Measurements from ENCODE around the gene CACNA2D3. TPM values are rescaled to one million over a fixed set of nuclear protein-coding genes. Genes with fewer than 3 reads are reported as not detected.

Gene CACNA2D3
- total RNA-seq, 2 experiments from 2014 or later: not detected

DNA sequence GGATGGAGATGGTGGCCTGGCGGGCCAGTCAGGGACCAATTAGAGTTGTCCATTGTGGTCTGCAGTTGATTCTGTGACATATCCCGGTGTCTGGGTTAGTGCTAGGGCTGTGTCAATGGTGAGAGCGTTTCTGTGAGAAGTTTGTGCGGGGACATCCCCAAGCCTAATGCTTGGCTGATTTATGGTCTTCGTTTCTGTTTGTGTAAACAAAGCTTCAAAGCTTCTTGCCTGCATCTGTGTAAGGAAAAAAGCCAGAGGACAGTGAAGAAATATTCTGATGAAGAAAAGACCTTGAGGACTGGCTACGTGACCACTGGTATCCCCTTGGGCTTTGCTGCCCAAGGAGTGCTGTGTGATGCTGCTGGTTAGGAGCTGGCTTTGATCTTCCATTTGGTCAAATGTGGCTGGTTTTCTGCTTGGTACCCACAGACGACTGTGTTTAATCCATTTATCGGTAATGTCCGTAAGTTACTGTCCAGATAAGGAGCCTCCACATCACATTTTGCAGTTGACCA lies 880.1 kb downstream of the CACNA2D3 start:
- Mint-ChIP-seq H3K36me3 (no peaks in the 10 kb centered on the region), H3K4me3 (no peak overlapping the region)

DNA sequence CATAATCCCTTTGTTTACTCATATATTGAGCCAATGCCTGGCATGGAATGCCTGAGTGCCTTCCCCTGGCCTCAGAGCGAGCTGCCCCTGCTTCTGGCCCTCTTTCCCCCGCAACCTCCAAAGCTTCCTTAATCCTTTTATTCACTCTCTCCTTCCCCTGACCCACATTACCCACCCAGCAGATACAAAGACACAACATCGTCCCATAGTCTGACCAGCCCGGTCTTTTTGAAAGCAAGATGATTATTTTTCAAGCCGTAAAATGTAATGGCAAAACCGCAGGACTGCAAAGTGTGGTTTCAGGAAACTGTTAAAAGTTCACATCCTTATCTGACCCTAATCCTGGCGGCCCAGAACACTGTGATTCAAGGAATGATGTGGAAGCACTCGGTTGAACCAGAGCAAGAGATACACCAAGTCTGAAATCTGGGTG lies 883.9 kb downstream of the CACNA2D3 start:
- ChIA-PET POLR2A (no interaction called here), CTCF (no interaction called here)
- H3K36me3 Mint-ChIP-seq: no peaks in the 10 kb centered on the region
- no peaks in the 10 kb centered on the region for H3K4me1 Mint-ChIP-seq (ENCODE audit: low read depth)
- no peaks in the 10 kb centered on the region for H3K27me3 Mint-ChIP-seq
- H3K27ac Mint-ChIP-seq: no peak overlapping the region
- no peak overlapping the region for H3K4me3 Mint-ChIP-seq
- intact Hi-C loops (cut with micrococcal nuclease): no loop called here
- no peaks in the 10 kb centered on the region for H3K9me3 Mint-ChIP-seq
- no peak for DNase-seq

More for the DNA sequence above, 880.1 kb downstream of the CACNA2D3 start:
- Mint-ChIP-seq H3K27me3 (no peaks in the 10 kb centered on the region), H3K9me3 (no peaks in the 10 kb centered on the region), H3K4me1 (ENCODE audit: low read depth) (no peaks in the 10 kb centered on the region), H3K27ac (no peak overlapping the region)
- no peak for DNase-seq
- ChIA-PET CTCF (no interaction called here), POLR2A (no interaction called here)
- intact Hi-C loops (cut with micrococcal nuclease): no loop called here

DNA sequence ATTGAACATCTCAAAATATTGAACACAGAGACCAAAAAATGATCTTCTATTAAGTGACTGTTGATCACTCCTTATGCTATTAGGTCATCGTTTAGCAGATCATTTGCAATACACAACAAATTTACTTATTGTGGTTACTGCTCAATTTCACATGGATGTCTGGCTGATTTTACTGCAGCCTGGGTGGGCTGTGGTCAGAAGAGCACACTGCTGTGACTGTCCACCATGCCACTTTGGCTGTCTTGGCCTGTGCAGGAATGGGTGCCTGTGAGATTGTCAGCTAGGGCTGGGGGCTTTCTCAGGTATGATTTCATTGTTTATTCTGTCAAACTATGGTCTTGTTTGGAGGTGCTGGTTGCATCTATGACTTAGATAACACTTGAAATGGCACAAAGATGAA lies 885.6 kb downstream of the CACNA2D3 start:
- ChIA-PET POLR2A (no interaction called here), CTCF (no interaction called here)
- H3K27me3 Mint-ChIP-seq: no peaks in the 10 kb centered on the region
- intact Hi-C loops (cut with micrococcal nuclease): no loop called here
- H3K4me1 Mint-ChIP-seq (ENCODE audit: low read depth): no peaks in the 10 kb centered on the region
- no peaks in the 10 kb centered on the region for H3K36me3 Mint-ChIP-seq
- H3K9me3 Mint-ChIP-seq: no peaks in the 10 kb centered on the region
- DNase-seq: no peak
- H3K4me3 Mint-ChIP-seq: no peak overlapping the region
- H3K27ac Mint-ChIP-seq: no peak overlapping the region

DNA sequence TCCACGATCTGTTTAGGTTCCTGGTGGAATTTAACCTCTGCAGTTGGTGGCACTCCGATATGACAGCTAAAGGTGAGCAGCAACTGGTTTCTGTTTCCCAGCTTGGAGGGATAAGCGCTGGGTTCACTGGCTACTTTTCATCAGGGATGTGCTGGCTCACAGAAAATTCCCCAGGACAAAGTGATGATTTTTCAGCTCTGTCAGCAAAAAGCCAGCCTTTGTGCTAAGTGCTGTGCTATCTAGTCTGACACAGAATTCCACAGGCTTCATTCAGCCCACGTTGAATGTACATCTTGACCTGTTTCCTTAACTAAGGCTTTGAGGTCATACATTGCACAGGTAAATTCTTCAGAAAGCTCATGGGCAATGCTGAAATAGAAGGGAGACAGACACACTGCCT lies 887.0 kb downstream of the CACNA2D3 start:
- no peaks in the 10 kb centered on the region for H3K27me3 Mint-ChIP-seq
- intact Hi-C loops (cut with micrococcal nuclease): no loop called here
- no peaks in the 10 kb centered on the region for H3K9me3 Mint-ChIP-seq
- no peaks in the 10 kb centered on the region for H3K36me3 Mint-ChIP-seq
- H3K4me3 Mint-ChIP-seq: no peak overlapping the region
- ChIA-PET CTCF (no interaction called here), POLR2A (no interaction called here)
- no peak for DNase-seq
- no peak overlapping the region for H3K27ac Mint-ChIP-seq
- H3K4me1 Mint-ChIP-seq (ENCODE audit: low read depth): no peaks in the 10 kb centered on the region

DNA sequence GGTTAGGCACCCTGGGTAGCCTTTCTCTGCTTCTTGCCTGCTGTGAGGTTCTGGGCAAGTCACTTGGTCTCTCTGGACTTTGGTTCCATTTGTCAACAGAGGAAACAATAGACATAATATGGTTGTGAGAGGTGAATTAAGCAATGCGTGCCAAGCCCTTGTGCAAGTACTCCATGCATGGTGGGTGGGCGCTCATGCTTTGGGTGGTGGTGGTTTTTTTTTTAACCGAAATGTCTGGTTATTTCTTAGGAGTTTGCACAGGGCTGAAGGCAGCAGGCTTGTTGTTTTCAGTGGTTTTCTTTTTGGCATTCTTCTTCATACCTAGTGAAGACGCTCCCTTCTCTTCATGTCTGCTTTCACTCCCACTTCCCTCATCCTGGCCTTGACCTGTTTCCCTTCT lies 889.7 kb downstream of the CACNA2D3 start:
- Mint-ChIP-seq H3K27me3 (no peaks in the 10 kb centered on the region), H3K4me3 (no peak overlapping the region), H3K27ac (no peak overlapping the region), H3K36me3 (no peaks in the 10 kb centered on the region), H3K9me3 (no peaks in the 10 kb centered on the region), H3K4me1 (ENCODE audit: low read depth) (no peaks in the 10 kb centered on the region)
- ChIA-PET POLR2A (no interaction called here), CTCF (no interaction called here)
- intact Hi-C loops (cut with micrococcal nuclease): no loop called here
- no peak for DNase-seq

DNA sequence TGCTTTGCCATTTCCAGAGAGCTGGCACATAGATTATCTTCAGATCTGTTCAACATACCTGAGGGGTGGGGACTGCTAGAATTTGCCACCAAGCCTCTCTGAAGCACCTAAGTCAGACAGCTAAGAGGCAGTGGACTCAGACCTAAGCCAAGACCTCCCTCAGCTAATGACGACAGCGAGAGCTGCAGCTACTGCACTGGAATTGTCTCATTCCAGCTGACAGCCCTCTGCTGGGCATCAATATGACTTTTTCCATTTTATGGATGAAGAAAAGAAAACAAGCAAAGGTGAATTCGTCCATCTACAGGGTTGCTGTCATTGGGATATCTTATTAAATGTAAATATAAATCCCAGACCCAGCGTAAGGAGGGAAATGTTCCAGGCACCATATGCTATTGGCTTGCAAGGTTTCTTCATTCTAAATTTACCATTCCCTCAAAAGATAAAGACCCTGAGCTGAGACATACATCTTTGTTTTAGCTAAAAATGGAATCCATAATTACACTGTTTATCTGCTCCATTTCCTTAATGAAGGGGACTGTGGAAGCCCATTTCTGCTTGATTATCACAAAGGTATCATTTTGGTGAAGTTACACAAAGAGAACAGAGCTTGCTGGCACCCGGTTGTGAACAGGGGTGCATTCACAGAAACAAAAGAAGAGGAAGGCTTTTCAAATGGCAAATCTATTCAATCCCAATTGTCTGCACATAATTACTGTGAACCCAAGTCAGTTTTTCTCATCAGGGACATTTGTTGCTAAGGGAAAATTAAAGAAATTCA lies 891.0 kb downstream of the CACNA2D3 start:
- intact Hi-C loops (cut with micrococcal nuclease): no loop called here
- Mint-ChIP-seq H3K4me1 (ENCODE audit: low read depth) (no peaks in the 10 kb centered on the region), H3K4me3 (no peak overlapping the region), H3K36me3 (no peaks in the 10 kb centered on the region), H3K27me3 (no peaks in the 10 kb centered on the region), H3K9me3 (no peaks in the 10 kb centered on the region), H3K27ac (no peak overlapping the region)
- ChIA-PET POLR2A (no interaction called here), CTCF (no interaction called here)
- DNase-seq: no peak

DNA sequence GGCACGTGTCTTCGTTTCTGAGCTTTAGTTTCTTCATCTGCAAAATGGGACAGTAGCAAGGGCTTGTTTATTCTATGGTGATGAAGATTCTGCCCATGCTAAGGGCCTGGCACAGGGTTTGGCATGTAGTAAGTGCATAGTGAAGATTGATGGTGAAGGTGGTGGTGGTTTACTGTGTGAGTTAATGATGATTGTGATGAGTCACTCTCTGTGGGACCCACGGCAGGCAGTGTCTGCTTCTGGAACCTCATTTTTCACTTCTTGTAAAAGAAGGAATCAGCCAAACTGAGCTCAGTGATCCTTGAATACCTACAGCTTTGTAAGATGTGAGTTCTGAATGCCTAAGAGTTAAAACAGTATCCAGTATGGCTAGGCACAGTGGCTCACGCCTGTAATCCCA lies 891.7 kb downstream of the CACNA2D3 start:
- intact Hi-C loops (cut with micrococcal nuclease): no loop called here
- Mint-ChIP-seq H3K36me3 (no peaks in the 10 kb centered on the region), H3K4me3 (no peak overlapping the region), H3K27me3 (no peaks in the 10 kb centered on the region), H3K9me3 (no peaks in the 10 kb centered on the region), H3K27ac (no peak overlapping the region), H3K4me1 (ENCODE audit: low read depth) (no peaks in the 10 kb centered on the region)
- DNase-seq: no peak
- CTCF ChIA-PET: no interaction called here
- POLR2A ChIA-PET: no interaction called here

DNA sequence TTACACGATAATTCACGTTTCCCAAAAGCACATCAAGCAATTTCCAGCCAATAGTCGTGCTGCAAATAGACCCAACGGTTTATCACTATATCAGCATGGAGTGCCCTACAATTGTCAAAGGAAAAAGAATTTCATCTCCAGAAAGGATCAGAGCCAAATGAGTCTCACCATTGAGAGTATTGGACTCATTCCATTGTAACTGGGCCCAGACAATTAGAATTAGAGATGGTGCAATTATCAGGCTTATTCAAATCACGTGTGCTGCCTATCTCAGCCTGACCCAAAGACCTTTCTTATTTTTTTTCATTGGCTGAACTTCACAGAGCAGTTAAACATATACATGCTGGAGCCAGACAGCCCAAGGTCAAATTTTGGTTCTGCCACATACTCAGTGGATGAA lies 892.6 kb downstream of the CACNA2D3 start:
- DNase-seq: no peak
- no peaks in the 10 kb centered on the region for H3K4me1 Mint-ChIP-seq (ENCODE audit: low read depth)
- ChIA-PET CTCF (no interaction called here), POLR2A (no interaction called here)
- no peaks in the 10 kb centered on the region for H3K27me3 Mint-ChIP-seq
- H3K9me3 Mint-ChIP-seq: no peaks in the 10 kb centered on the region
- no peaks in the 10 kb centered on the region for H3K36me3 Mint-ChIP-seq
- H3K4me3 Mint-ChIP-seq: no peak overlapping the region
- intact Hi-C loops (cut with micrococcal nuclease): no loop called here
- H3K27ac Mint-ChIP-seq: no peak overlapping the region

DNA sequence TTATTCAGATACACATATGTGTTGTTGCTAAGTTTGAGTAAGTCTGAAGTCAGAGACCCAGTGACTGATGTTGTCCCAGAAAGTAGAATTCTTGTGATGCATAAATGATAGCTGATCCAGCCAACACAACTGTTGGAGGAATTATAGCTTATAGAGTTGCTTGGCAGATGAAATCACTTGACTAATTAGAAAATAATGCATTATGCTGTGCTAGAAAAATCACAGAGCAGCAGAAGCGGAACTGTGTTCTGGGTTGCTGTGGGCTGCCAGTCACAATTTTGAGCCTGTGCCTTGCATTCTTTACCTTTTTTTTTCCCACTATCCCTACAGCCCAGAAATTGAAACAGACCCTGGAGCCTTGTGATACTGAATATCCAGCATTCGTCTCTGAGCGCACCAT lies 895.5 kb downstream of the CACNA2D3 start:
- Mint-ChIP-seq H3K4me1 (ENCODE audit: low read depth) (no peaks in the 10 kb centered on the region), H3K4me3 (no peak overlapping the region), H3K9me3 (peaks cover 2% of the 10 kb centered on the region), H3K27me3 (no peaks in the 10 kb centered on the region), H3K36me3 (no peaks in the 10 kb centered on the region), H3K27ac (no peak overlapping the region)
- ChIA-PET POLR2A (no interaction called here), CTCF (no interaction called here)
- no peak for DNase-seq
- intact Hi-C loops (cut with micrococcal nuclease): no loop called here

DNA sequence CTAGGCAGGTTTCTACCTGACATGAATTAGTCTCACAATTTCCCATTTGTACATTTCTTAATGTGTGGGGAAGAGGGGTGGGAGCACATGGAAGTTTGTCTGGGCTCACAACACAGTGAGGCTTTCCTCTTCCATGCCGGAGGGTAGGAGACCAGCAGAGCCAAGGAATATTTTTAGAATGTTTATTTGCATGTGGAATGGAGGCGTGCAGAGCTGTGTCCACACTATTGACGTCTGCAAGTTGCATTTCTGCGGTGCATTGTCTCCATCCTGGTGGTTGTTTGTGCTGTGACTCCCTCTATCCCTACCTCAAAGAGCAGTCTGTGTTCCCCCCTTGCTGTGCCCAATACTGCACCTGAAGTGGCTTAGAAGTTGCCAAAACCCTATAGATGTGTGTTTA lies 908.6 kb downstream of the CACNA2D3 start:
- Mint-ChIP-seq H3K27ac (no peak overlapping the region), H3K4me3 (no peak overlapping the region), H3K27me3 (no peaks in the 10 kb centered on the region), H3K9me3 (peaks cover 5% of the 10 kb centered on the region), H3K4me1 (ENCODE audit: low read depth) (no peaks in the 10 kb centered on the region), H3K36me3 (no peaks in the 10 kb centered on the region)
- ChIA-PET CTCF (no interaction called here), POLR2A (no interaction called here)
- DNase-seq: no peak
- intact Hi-C loops (cut with micrococcal nuclease): no loop called here

DNA sequence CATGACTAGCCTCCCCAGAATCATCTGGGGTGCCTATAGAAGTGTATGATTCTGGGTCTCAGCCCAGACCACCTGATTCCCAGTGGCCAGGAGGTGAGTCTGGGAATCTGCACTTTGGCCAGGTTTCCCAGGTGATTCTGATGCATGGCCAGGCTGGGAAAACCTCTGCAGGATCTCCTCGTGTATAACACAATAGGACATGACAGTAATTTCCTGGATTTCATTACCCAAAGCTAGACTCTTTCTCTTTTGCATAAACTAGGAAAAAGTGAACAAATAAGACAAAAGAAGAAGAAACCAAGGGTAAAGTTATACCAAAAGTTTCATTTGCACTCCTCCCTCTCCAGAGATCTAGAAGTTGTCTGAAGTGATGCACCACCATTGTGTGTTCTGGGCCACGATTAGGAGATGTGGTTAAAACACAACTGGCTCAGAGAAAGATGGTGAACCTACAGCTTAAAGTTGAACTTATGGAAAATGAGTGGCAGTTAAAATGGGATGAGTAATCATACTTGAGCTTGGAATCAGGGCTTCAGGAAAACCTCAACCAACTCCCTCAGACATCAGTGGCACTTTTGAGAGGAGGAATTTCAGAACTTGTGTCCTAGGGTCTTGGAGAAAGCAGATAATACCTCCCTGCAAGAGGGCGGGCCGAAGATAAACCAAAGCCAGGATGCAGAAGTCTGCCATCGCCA lies 914.7 kb downstream of the CACNA2D3 start:
- DNase-seq: no peak
- CTCF ChIA-PET: no interaction called here
- peaks cover 2% of the 10 kb centered on the region for H3K9me3 Mint-ChIP-seq
- H3K27ac Mint-ChIP-seq: no peak overlapping the region
- no peaks in the 10 kb centered on the region for H3K27me3 Mint-ChIP-seq
- intact Hi-C loops (cut with micrococcal nuclease): no loop called here
- no peak overlapping the region for H3K4me3 Mint-ChIP-seq
- H3K36me3 Mint-ChIP-seq: no peaks in the 10 kb centered on the region
- POLR2A ChIA-PET: no interaction called here
- no peaks in the 10 kb centered on the region for H3K4me1 Mint-ChIP-seq (ENCODE audit: low read depth)

DNA sequence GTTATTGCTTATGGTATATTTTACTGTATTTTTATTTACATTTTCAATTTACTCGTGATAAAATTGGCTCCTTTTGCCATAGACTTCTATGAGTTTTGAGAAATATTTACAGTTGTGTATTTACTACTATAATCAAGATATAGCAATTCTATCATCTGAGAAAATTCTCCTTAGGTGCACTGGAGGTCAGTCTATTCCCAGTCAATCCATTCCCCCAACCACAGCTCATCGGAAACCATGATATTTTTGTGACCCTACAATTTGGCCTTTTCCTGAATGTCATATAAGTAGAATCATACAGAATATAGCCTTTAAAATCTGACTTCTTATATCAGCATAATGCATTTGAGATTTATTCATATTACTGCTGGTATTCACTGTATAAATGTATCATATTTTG lies 920.2 kb downstream of the CACNA2D3 start:
- intact Hi-C loops (cut with micrococcal nuclease): no loop called here
- Mint-ChIP-seq H3K4me1 (ENCODE audit: low read depth) (no peaks in the 10 kb centered on the region), H3K27me3 (no peaks in the 10 kb centered on the region), H3K9me3 (no peaks in the 10 kb centered on the region), H3K36me3 (no peaks in the 10 kb centered on the region), H3K27ac (no peak overlapping the region), H3K4me3 (no peak overlapping the region)
- ChIA-PET CTCF (no interaction called here), POLR2A (no interaction called here)
- no peak for DNase-seq

DNA sequence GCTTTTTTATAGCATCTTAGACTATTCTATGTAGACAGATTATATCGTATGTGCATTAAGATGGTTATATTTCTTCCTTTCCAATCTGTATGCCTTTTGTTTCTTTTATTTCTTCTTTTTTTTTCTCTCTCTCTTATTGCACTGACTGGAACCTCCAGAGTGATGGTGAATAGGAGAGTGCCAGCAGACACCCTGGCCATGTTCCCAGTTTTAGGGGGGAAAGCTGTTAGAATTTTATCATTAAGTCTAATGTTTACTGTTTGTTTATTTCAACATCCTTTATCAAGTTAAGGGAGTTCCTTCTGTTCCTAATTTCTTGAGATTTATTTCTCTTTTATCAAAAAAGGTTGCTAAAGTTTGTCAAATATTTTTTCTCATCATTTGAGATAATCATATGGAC lies 922.1 kb downstream of the CACNA2D3 start:
- no peaks in the 10 kb centered on the region for H3K36me3 Mint-ChIP-seq
- no peak overlapping the region for H3K4me3 Mint-ChIP-seq
- no peak for DNase-seq
- ChIA-PET CTCF (no interaction called here), POLR2A (no interaction called here)
- H3K27ac Mint-ChIP-seq: no peak overlapping the region
- H3K27me3 Mint-ChIP-seq: no peaks in the 10 kb centered on the region
- H3K9me3 Mint-ChIP-seq: no peaks in the 10 kb centered on the region
- intact Hi-C loops (cut with micrococcal nuclease): no loop called here
- H3K4me1 Mint-ChIP-seq (ENCODE audit: low read depth): no peaks in the 10 kb centered on the region

Measured in activated CD4-positive, alpha-beta memory T cell treated with anti-CD3 and anti-CD28 coated beads for 36 hours (primary cell).